HCT116 (cell line): ENCODE data around the gene FSIP1. TPM values are rescaled to one million over a fixed set of nuclear protein-coding genes. Genes with fewer than 3 reads are reported as not detected.

Experiments
- ATAC-seq: fragments of 200-7000 bp; cut with Tn5 transposase; 2 replicates; pipeline ENCODE4 v1.9.1; 2020; ENCODE audit warnings: mild to moderate bottlenecking, moderate library complexity
- BruUV-seq: library from RNA; stranded (reverse); fragments of 400-500 nt; replicated peaks from 2 replicates; lab custom pipeline; 2021; lab: Mats Ljungman, UMichigan
- CTCF ChIA-PET: fragments of 300-600 bp; sonication (Branson Sonifier 250); formaldehyde crosslinking; loops from one replicate; lab custom pipeline; 2021; ENCODE audit warnings: antibody characterized with exemption; lab: Charles Lee
- POLR2A ChIA-PET: fragments of 300-600, 350-600 bp; sonication (Branson Sonifier 250); formaldehyde crosslinking; loops from one replicate; lab custom pipeline; 2021; ENCODE audit warnings: antibody characterized with exemption; lab: Charles Lee
- RAD21 ChIA-PET, 2 experiments: fragments of 300-600 bp; sonication (Branson Sonifier 250); formaldehyde crosslinking; loops; one replicate each; lab custom pipeline; 2023; ENCODE audit warnings: low total read pairs in 2 of 2; ENCODE audit not compliant: uncharacterized antibody in 2 of 2, unreplicated experiment in 2 of 2, low non-redundant PET in 1 of 2; lab: Charles Lee
- DNase-seq: peaks from one replicate; pipeline ENCODE4 v3.0.0-alpha.2; 2010; ENCODE audit warnings: low read depth, low spot score
- H2AFZ ChIP-seq: fragments of 200-600 bp; shearing (Covaris generic), sonication (generic); 2 replicates; pipeline ENCODE4 v1.6.1; 2017; ENCODE audit warnings: low read depth, mixed run types, mixed read lengths, antibody characterized with exemption, low read length; ENCODE audit not compliant: poor library complexity, severe bottlenecking
- H3K27ac ChIP-seq: 2 replicates; pipeline ENCODE4 v1.5.1; 2012; ENCODE audit warnings: low read depth, low read length
- H3K27me3 ChIP-seq: fragments of 200-600 bp; sonication (generic); 2 replicates; pipeline ENCODE4 v1.6.1; 2016; ENCODE audit warnings: mixed run types, low read length, mixed read lengths; ENCODE audit not compliant: insufficient read depth
- H3K36me3 ChIP-seq, 2 experiments: fragments of 200-500 bp in 1 of 2; fragments of 200-600 bp in 1 of 2; sonication (Bioruptor generic) in 1 of 2; sonication (generic) in 1 of 2; 2 replicates each; pipeline versions ENCODE4 v1.5.1 to v1.6.1; 2014 to 2016; ENCODE audit warnings: low read length in 2 of 2, inconsistent platforms in 1 of 2, mixed read lengths in 1 of 2, mixed run types in 1 of 2; ENCODE audit not compliant: insufficient read depth in 2 of 2, control insufficient read depth in 1 of 2
- H3K4me1 ChIP-seq, 2 experiments: fragments of 200-600 bp in 1 of 2; sonication (generic) in 1 of 2; 2 replicates each; pipeline versions ENCODE4 v1.5.1 to v1.6.1; 2012 to 2017; ENCODE audit warnings: low read length in 2 of 2, inconsistent platforms in 1 of 2, mild to moderate bottlenecking in 1 of 2, mixed read lengths in 1 of 2, mixed run types in 1 of 2, moderate library complexity in 1 of 2; ENCODE audit not compliant: insufficient read depth in 2 of 2, control insufficient read depth in 1 of 2
- H3K4me2 ChIP-seq: fragments of 200-600 bp; sonication (generic); 2 replicates; pipeline ENCODE4 v1.6.1; 2017; ENCODE audit warnings: mixed run types, low read length, mixed read lengths
- H3K4me3 ChIP-seq, 2 experiments: fragments of 200-600 bp in 1 of 2; sonication (generic) in 1 of 2; replicated peaks in 1 of 2; 2 replicates each; pipeline ENCODE4 v1.5.1; 2011 to 2016; ENCODE audit warnings: low read length in 2 of 2, control low read depth in 1 of 2, low read depth in 1 of 2, mild to moderate bottlenecking in 1 of 2, mixed read lengths in 1 of 2, mixed run types in 1 of 2
- H3K79me2 ChIP-seq: fragments of 200-600 bp; sonication (generic); 2 replicates; pipeline ENCODE4 v1.6.1; 2017; ENCODE audit warnings: mild to moderate bottlenecking, mixed run types, low read length, moderate library complexity, mixed read lengths; ENCODE audit not compliant: insufficient read depth
- H3K9ac ChIP-seq: fragments of 200-600 bp; sonication (generic); 2 replicates; pipeline ENCODE4 v1.6.1; 2016; ENCODE audit warnings: low read length, mixed read lengths
- H3K9me2 ChIP-seq: fragments of 200-600 bp; sonication (generic), shearing (Covaris generic); 2 replicates; pipeline ENCODE4 v1.6.1; 2017; ENCODE audit warnings: mixed run types, mild to moderate bottlenecking, moderate library complexity; ENCODE audit not compliant: insufficient read depth
- H3K9me3 ChIP-seq, 2 experiments: fragments of 200-500 bp in 1 of 2; fragments of 200-600 bp in 1 of 2; sonication (Bioruptor generic) in 1 of 2; sonication (generic) in 1 of 2; 2 replicates each; pipeline ENCODE4 v1.6.1; 2014 to 2017; ENCODE audit warnings: low read length in 2 of 2, mixed read lengths in 2 of 2, inconsistent platforms in 1 of 2, low read depth in 1 of 2, mild to moderate bottlenecking in 1 of 2, mixed run types in 1 of 2, moderate library complexity in 1 of 2; ENCODE audit not compliant: control insufficient read depth in 1 of 2, insufficient read depth in 1 of 2
- H4K20me1 ChIP-seq: fragments of 200-600 bp; sonication (generic), shearing (Covaris generic); 2 replicates; pipeline ENCODE4 v1.6.1; 2017; ENCODE audit warnings: mixed run types, mild to moderate bottlenecking, moderate library complexity; ENCODE audit not compliant: insufficient read depth
- CBX3 ChIP-seq: IDR thresholded peaks from 2 replicates; pipeline ENCODE4 v1.6.1; 2012; ENCODE audit warnings: low read depth
- CEBPB ChIP-seq: IDR thresholded peaks from 2 replicates; pipeline ENCODE4 v1.6.1; 2012; ENCODE audit warnings: low read depth
- EZH2 ChIP-seq: fragments of 200-600 bp; sonication (generic); IDR thresholded peaks from 2 replicates; pipeline ENCODE4 v1.6.1; 2017; ENCODE audit warnings: antibody characterized with exemption, mixed run types
- FOSL1 ChIP-seq: IDR thresholded peaks from 2 replicates; pipeline ENCODE4 v1.6.1; 2012; ENCODE audit warnings: low read depth
- JUND ChIP-seq: IDR thresholded peaks from 2 replicates; pipeline ENCODE4 v1.6.1; 2012
- POLR2AphosphoS5 ChIP-seq: IDR thresholded peaks from 2 replicates; pipeline ENCODE4 v1.6.1; 2011; ENCODE audit warnings: mild to moderate bottlenecking, low read depth, low read length, moderate library complexity
- RAD21 ChIP-seq: IDR thresholded peaks from 2 replicates; pipeline ENCODE4 v1.6.1; 2012; ENCODE audit warnings: low read depth, mild to moderate bottlenecking
- SIN3A ChIP-seq: IDR thresholded peaks from 2 replicates; pipeline ENCODE4 v1.6.1; 2012; ENCODE audit warnings: low read depth
- SP1 ChIP-seq: IDR thresholded peaks from 2 replicates; pipeline ENCODE4 v1.6.1; 2012; ENCODE audit warnings: low read depth
- SRF ChIP-seq: IDR thresholded peaks from 2 replicates; pipeline ENCODE4 v1.6.1; 2012; ENCODE audit warnings: low read depth
- TCF7L2 ChIP-seq: IDR thresholded peaks from 2 replicates; pipeline ENCODE4 v1.7.0; 2011; ENCODE audit warnings: borderline replicate concordance, inconsistent platforms; ENCODE audit not compliant: insufficient read depth, insufficient read length; ENCODE audit errors: extremely low read depth
- ZFX ChIP-seq: fragments of 450-650 bp; IDR thresholded peaks from 2 replicates; pipeline ENCODE4 v1.6.1; 2017
- ZNF274 ChIP-seq: fragments of 200-500 bp; sonication (Bioruptor generic); IDR thresholded peaks from 2 replicates; pipeline ENCODE4 v1.6.1; 2014; ENCODE audit warnings: mild to moderate bottlenecking, low read depth, low read length, inconsistent platforms
- intact Hi-C: fragments of 100-400 bp; cut with micrococcal nuclease; formaldehyde crosslinking; loops from 2 replicates; pipeline ENCODE4 v1.10.0; 2022
- total RNA-seq: library from RNA; stranded (reverse); gene quantifications from one replicate; pipeline ENCODE4 v1.2.1, GENCODE V29; 2021; ENCODE audit not compliant: unreplicated experiment
- TF ChIP-seq, protein P1 (sequence below): IDR thresholded peaks from 2 replicates; pipeline ENCODE4 v1.6.1; 2012
- TF ChIP-seq, protein P2 (sequence below): IDR thresholded peaks from 2 replicates; pipeline ENCODE4 v1.6.1; 2012; ENCODE audit warnings: low read depth
- TF ChIP-seq, protein P3 (sequence below): IDR thresholded peaks from 2 replicates; pipeline ENCODE4 v1.6.1; 2011; ENCODE audit warnings: mild to moderate bottlenecking, low read length, moderate library complexity; ENCODE audit not compliant: insufficient replicate concordance; ENCODE audit errors: extremely low read depth
- TF ChIP-seq, protein P4 (sequence below): IDR thresholded peaks from 2 replicates; pipeline ENCODE4 v1.6.1; 2012

Gene FSIP1
- total RNA-seq, 1 experiment from 2014 or later, result 0.42 TPM

DNA sequence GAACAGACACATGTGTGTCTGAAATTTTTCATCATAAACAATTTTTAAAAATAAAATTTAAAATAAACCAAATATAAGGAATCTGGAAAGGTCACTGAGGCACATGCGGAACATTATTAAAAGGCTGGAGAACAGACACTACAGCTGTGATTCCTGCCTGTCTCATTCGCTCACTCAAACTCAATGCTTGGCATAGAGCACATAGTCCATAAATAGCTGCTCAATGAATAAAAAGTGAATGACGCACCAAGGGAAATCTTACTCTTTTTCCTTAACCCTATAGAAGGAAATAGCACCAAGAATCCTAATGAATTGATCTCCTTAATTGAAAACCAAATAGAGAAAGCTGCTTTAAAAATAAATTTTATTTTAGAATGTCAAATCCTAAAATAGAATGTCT lies 98.4 kb downstream of the FSIP1 start:
- H2AFZ ChIP-seq, result no peak overlapping the region
- no TSS peak for BruUV-seq
- no peaks in the 10 kb centered on the region for H3K9me2 ChIP-seq
- ATAC-seq, result no peak
- ChIA-PET POLR2A (no interaction called here), RAD21 (interaction anchor here in 1 of 2 experiments (1.3 kb wide), 1 partner anchor 72 kb away, joined by 3 read pairs; no protein-coding TSS in a partner anchor), CTCF (interaction anchor here (1.0 to 1.6 kb wide), 3 partner anchors 9 to 82 kb away, joined by 3 to 14 read pairs (median 4); no protein-coding TSS in a partner anchor)
- no peaks in the 10 kb centered on the region for H3K4me1 ChIP-seq
- no peak overlapping the region for H3K4me2 ChIP-seq
- no peaks in the 10 kb centered on the region for H3K27me3 ChIP-seq
- H3K9me3 ChIP-seq, result no peaks in the 10 kb centered on the region
- H3K79me2 ChIP-seq, result no peaks in the 10 kb centered on the region
- no peaks in the 10 kb centered on the region for H3K36me3 ChIP-seq
- H4K20me1 ChIP-seq, result no peaks in the 10 kb centered on the region
- H3K4me3 ChIP-seq, result no peak overlapping the region
- no peak overlapping the region for H3K9ac ChIP-seq
- no peak overlapping the region for H3K27ac ChIP-seq
- intact Hi-C loops, result loop anchor here (1.0 to 10.0 kb wide), 3 partner anchors 73 to 631 kb away; no protein-coding TSS in a partner anchor
- DNase-seq, result no peak
- no peak for TF ChIP-seq POLR2AphosphoS5
- no peak for TF ChIP-seq EZH2
- TF ChIP-seq, protein P1, sequence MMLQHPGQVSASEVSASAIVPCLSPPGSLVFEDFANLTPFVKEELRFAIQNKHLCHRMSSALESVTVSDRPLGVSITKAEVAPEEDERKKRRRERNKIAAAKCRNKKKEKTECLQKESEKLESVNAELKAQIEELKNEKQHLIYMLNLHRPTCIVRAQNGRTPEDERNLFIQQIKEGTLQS, result no peak
- TF ChIP-seq SRF, result no peak
- no peak for TF ChIP-seq TCF7L2
- no peak for TF ChIP-seq FOSL1
- TF ChIP-seq CBX3, result no peak

DNA sequence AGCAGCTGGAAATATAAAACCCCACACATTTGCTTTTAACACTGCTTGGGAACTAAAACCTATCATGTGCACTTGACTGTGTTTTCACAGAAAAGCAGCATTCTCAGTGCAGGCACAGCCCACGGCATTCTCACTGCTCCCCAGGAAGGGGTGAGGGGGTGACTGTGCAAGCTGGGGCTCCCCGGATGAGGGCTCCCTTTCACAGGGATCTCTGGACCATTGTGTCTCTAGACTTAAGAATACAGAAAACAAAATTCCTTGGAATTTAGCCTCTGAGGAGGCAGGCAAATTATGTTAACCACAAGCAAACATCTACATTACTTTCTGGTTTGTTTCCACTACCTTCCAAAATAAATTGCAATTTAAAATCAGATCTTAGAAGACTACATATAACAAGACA lies 100.3 kb downstream of the FSIP1 start:
- ChIA-PET RAD21 (no interaction called here), POLR2A (no interaction called here), CTCF (no interaction called here)
- intact Hi-C loops, result loop anchor here (10.0 kb wide), 2 partner anchors 342 to 632 kb away; no protein-coding TSS in a partner anchor
- Histone ChIP-seq H3K9ac (no peak overlapping the region), H2AFZ (no peak overlapping the region), H3K79me2 (no peaks in the 10 kb centered on the region), H3K4me3 (no peak overlapping the region), H3K36me3 (no peaks in the 10 kb centered on the region), H3K4me1 (no peaks in the 10 kb centered on the region), H3K27me3 (no peaks in the 10 kb centered on the region), H3K9me2 (no peaks in the 10 kb centered on the region), H3K27ac (no peak overlapping the region), H3K9me3 (no peaks in the 10 kb centered on the region), H3K4me2 (no peak overlapping the region), H4K20me1 (no peaks in the 10 kb centered on the region)
- ATAC-seq (no peak), DNase-seq (no peak)
- BruUV-seq, result no TSS peak
- no peak for TF ChIP-seq ZFX
- TF ChIP-seq RAD21, result no peak
- no peak for TF ChIP-seq SRF
- TF ChIP-seq CEBPB, result no peak
- TF ChIP-seq, protein P2, sequence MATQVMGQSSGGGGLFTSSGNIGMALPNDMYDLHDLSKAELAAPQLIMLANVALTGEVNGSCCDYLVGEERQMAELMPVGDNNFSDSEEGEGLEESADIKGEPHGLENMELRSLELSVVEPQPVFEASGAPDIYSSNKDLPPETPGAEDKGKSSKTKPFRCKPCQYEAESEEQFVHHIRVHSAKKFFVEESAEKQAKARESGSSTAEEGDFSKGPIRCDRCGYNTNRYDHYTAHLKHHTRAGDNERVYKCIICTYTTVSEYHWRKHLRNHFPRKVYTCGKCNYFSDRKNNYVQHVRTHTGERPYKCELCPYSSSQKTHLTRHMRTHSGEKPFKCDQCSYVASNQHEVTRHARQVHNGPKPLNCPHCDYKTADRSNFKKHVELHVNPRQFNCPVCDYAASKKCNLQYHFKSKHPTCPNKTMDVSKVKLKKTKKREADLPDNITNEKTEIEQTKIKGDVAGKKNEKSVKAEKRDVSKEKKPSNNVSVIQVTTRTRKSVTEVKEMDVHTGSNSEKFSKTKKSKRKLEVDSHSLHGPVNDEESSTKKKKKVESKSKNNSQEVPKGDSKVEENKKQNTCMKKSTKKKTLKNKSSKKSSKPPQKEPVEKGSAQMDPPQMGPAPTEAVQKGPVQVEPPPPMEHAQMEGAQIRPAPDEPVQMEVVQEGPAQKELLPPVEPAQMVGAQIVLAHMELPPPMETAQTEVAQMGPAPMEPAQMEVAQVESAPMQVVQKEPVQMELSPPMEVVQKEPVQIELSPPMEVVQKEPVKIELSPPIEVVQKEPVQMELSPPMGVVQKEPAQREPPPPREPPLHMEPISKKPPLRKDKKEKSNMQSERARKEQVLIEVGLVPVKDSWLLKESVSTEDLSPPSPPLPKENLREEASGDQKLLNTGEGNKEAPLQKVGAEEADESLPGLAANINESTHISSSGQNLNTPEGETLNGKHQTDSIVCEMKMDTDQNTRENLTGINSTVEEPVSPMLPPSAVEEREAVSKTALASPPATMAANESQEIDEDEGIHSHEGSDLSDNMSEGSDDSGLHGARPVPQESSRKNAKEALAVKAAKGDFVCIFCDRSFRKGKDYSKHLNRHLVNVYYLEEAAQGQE, result no peak
- TF ChIP-seq JUND, result no peak
- TF ChIP-seq, protein P3, sequence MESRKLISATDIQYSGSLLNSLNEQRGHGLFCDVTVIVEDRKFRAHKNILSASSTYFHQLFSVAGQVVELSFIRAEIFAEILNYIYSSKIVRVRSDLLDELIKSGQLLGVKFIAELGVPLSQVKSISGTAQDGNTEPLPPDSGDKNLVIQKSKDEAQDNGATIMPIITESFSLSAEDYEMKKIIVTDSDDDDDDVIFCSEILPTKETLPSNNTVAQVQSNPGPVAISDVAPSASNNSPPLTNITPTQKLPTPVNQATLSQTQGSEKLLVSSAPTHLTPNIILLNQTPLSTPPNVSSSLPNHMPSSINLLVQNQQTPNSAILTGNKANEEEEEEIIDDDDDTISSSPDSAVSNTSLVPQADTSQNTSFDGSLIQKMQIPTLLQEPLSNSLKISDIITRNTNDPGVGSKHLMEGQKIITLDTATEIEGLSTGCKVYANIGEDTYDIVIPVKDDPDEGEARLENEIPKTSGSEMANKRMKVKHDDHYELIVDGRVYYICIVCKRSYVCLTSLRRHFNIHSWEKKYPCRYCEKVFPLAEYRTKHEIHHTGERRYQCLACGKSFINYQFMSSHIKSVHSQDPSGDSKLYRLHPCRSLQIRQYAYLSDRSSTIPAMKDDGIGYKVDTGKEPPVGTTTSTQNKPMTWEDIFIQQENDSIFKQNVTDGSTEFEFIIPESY, result no peak
- TF ChIP-seq, protein P4, sequence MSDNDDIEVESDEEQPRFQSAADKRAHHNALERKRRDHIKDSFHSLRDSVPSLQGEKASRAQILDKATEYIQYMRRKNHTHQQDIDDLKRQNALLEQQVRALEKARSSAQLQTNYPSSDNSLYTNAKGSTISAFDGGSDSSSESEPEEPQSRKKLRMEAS, result no peak
- no peak for TF ChIP-seq ZNF274
- no peak for TF ChIP-seq SP1
- no peak for TF ChIP-seq SIN3A
